DOHH2 (cell line): ENCODE data around the gene ARL13A.

Source experiments
- H3F3A ChIP-seq: fragments of 200-600 bp; sonication (generic), shearing (Covaris generic); 2 replicates; pipeline ENCODE4 v1.6.0; 2016; ENCODE audit warnings: antibody characterized with exemption, mild to moderate bottlenecking; ENCODE audit not compliant: control insufficient read depth, insufficient read depth
- H3K27ac ChIP-seq: fragments of 200-600 bp; sonication (generic); 2 replicates; pipeline ENCODE4 v1.5.1; 2014; ENCODE audit warnings: low read depth, mild to moderate bottlenecking, low read length, moderate library complexity
- H3K27me3 ChIP-seq: fragments of 200-600 bp; sonication (generic); 2 replicates; pipeline ENCODE4 v1.6.1; 2014; ENCODE audit warnings: mild to moderate bottlenecking, low read length, mixed read lengths; ENCODE audit not compliant: control insufficient read depth
- H3K36me3 ChIP-seq: fragments of 200-600 bp; sonication (generic); 2 replicates; pipeline ENCODE4 v1.6.1; 2014; ENCODE audit warnings: mild to moderate bottlenecking, low read length, moderate library complexity, mixed read lengths; ENCODE audit not compliant: control insufficient read depth
- H3K4me1 ChIP-seq: fragments of 200-600 bp; sonication (generic); 2 replicates; pipeline ENCODE4 v1.6.1; 2014; ENCODE audit warnings: mild to moderate bottlenecking, low read length, mixed read lengths; ENCODE audit not compliant: control insufficient read depth
- H3K4me2 ChIP-seq: fragments of 200-600 bp; sonication (generic); 2 replicates; pipeline ENCODE4 v1.6.0; 2014; ENCODE audit warnings: mild to moderate bottlenecking, low read length, moderate library complexity
- H3K4me3 ChIP-seq: fragments of 200-600 bp; sonication (generic); 2 replicates; pipeline ENCODE4 v1.5.1; 2014; ENCODE audit warnings: mild to moderate bottlenecking, low read length, mixed read lengths
- H3K79me2 ChIP-seq: fragments of 200-600 bp; sonication (generic); 2 replicates; pipeline ENCODE4 v1.6.1; 2014; ENCODE audit warnings: mild to moderate bottlenecking, low read length, mixed read lengths; ENCODE audit not compliant: control insufficient read depth
- H3K9me2 ChIP-seq: fragments of 200-600 bp; sonication (generic); replicated peaks from 2 replicates; pipeline ENCODE4 v1.6.1; 2014; ENCODE audit warnings: mild to moderate bottlenecking, low read length, mixed read lengths; ENCODE audit not compliant: control insufficient read depth
- H3K9me3 ChIP-seq: fragments of 200-600 bp; sonication (generic); 2 replicates; pipeline ENCODE4 v1.6.1; 2014; ENCODE audit warnings: antibody characterized with exemption, low read length, mixed read lengths; ENCODE audit not compliant: control insufficient read depth, insufficient read depth
- H4K20me1 ChIP-seq: fragments of 200-600 bp; sonication (generic); 2 replicates; pipeline ENCODE4 v1.6.0; 2014; ENCODE audit warnings: low read depth, mild to moderate bottlenecking, antibody characterized with exemption, low read length, moderate library complexity; ENCODE audit not compliant: control insufficient read depth, insufficient read depth
- EZH2phosphoT487 ChIP-seq: fragments of 200-600 bp; sonication (generic); IDR thresholded peaks from 2 replicates; pipeline ENCODE4 v1.6.1; 2017; ENCODE audit warnings: borderline replicate concordance, mild to moderate bottlenecking, antibody characterized with exemption, low read length, moderate library complexity, mixed read lengths
- TF ChIP-seq, protein P1 (sequence below): fragments of 200-600 bp; sonication (generic); IDR thresholded peaks from one replicate; pipeline ENCODE4 v1.5.1; 2014; ENCODE audit warnings: antibody characterized with exemption, mild to moderate bottlenecking, low read depth, low read length; ENCODE audit not compliant: poor library complexity, severe bottlenecking

The ARL13A gene

DNA sequence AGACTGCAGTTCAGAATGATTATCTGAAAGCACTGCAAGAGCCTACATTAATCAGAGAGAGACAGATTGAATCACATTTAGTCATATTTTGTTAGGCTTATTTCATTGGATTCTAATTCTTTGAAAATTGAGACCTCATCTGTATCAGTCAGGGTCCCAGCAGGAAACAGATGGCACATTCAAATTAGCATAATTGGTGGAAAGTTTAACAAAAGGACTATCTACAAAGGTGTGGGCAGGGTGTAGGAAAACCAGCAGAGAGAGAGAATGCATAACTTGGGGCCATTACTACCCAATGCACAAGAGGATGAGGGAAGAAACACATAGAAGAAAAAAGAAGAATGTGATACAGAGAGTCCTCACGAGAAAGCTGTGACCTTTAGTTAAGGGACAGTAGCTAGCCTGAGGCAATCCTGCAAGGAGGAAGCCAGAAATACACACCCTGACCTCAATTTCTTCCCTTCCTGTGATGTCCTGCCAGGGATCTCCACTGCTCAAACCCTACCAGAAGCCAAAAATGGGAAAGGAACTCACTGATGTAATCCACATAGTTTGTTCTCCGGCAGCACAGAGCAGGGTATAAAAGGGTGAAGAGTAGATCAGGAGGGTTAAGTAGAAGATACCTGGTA, 23.1 kb upstream of the ARL13A start:
- no peak overlapping the region for H3K4me2 ChIP-seq
- no peaks in the 10 kb centered on the region for H3K36me3 ChIP-seq
- no peaks in the 10 kb centered on the region for H3K9me3 ChIP-seq
- no peaks in the 10 kb centered on the region for H4K20me1 ChIP-seq
- H3K27me3 ChIP-seq: no peaks in the 10 kb centered on the region
- H3F3A ChIP-seq: no peaks in the 10 kb centered on the region
- H3K4me1 ChIP-seq: no peaks in the 10 kb centered on the region
- H3K9me2 ChIP-seq: no peaks in the 10 kb centered on the region
- H3K27ac ChIP-seq: no peak overlapping the region
- no peaks in the 10 kb centered on the region for H3K79me2 ChIP-seq
- no peak overlapping the region for H3K4me3 ChIP-seq
- TF ChIP-seq, protein P1, sequence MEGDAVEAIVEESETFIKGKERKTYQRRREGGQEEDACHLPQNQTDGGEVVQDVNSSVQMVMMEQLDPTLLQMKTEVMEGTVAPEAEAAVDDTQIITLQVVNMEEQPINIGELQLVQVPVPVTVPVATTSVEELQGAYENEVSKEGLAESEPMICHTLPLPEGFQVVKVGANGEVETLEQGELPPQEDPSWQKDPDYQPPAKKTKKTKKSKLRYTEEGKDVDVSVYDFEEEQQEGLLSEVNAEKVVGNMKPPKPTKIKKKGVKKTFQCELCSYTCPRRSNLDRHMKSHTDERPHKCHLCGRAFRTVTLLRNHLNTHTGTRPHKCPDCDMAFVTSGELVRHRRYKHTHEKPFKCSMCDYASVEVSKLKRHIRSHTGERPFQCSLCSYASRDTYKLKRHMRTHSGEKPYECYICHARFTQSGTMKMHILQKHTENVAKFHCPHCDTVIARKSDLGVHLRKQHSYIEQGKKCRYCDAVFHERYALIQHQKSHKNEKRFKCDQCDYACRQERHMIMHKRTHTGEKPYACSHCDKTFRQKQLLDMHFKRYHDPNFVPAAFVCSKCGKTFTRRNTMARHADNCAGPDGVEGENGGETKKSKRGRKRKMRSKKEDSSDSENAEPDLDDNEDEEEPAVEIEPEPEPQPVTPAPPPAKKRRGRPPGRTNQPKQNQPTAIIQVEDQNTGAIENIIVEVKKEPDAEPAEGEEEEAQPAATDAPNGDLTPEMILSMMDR: no peak
- TF ChIP-seq EZH2phosphoT487: no peak

DNA sequence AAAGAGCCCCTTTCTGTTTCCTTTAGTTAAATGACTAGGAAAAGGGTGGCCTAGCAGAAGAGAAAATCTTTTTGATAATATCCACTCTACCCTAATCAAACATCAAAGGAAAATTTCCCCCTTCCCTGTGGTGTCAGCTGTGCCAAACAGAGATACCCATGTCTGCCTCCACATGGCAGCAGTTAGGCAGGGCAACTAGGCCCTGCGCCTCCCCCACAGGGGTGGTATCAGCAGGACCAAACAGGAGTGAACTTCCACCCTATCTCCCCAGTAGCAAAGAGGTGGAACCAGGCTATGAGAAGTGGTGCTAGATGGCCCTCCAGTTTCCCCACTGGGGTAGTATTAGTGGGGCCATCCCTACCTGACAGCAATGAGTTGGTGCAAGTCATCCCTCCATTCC, 21.0 kb upstream of the ARL13A start:
- Histone ChIP-seq H3K9me2 (no peaks in the 10 kb centered on the region), H3K4me2 (no peak overlapping the region), H3K4me3 (no peak overlapping the region), H3K9me3 (no peaks in the 10 kb centered on the region), H4K20me1 (no peaks in the 10 kb centered on the region), H3K4me1 (no peaks in the 10 kb centered on the region), H3K36me3 (no peaks in the 10 kb centered on the region), H3K79me2 (no peaks in the 10 kb centered on the region), H3K27me3 (no peaks in the 10 kb centered on the region), H3K27ac (no peak overlapping the region), H3F3A (no peaks in the 10 kb centered on the region)
- TF ChIP-seq, protein P1: no peak
- TF ChIP-seq EZH2phosphoT487: no peak

DNA sequence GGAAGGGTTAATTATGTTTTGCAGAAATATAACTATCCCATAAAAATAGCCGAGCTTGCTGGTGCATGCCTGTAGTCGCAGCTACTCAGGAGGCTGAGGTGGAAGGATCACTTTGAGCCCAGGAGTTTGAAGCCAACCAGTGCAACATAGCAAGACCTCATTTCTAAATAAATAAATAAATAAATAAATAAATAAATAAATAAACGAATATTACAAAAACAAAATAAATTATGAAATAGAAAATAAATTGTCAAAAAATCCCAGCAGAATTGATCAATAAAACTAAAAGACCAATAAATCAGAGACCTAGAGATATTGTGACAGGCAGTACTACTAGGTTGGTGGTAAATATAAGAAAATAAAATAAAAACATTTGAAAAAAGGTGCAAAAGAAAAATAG, 6.7 kb upstream of the ARL13A start:
- Histone ChIP-seq H3F3A (no peaks in the 10 kb centered on the region), H3K27ac (no peak overlapping the region), H3K4me1 (no peaks in the 10 kb centered on the region), H3K9me3 (no peaks in the 10 kb centered on the region), H3K36me3 (no peaks in the 10 kb centered on the region), H3K9me2 (no peaks in the 10 kb centered on the region), H3K4me3 (no peak overlapping the region), H3K79me2 (no peaks in the 10 kb centered on the region), H4K20me1 (no peaks in the 10 kb centered on the region), H3K27me3 (no peaks in the 10 kb centered on the region), H3K4me2 (no peak overlapping the region)
- TF ChIP-seq, protein P1: no peak
- TF ChIP-seq EZH2phosphoT487: no peak
